GOT3 (cell line): ENCODE measurements around the gene MICAL3.

ENCODE experiments used
- DNase-seq: peaks from one replicate; lab custom pipeline; 2025; ENCODE audit warnings: mixed read lengths; lab: John Stamatoyannopoulos, UW

The MICAL3 gene

GRCh38 chr22:17974087-17974486 is 50.3 kb downstream of the MICAL3 start:
- DNase-seq: no peak

GRCh38 chr22:17973217-17973616 is 51.1 kb downstream of the MICAL3 start:
- DNase-seq: no peak

- DNase-seq: no peak
Measured at GRCh38 chr22:17972385-17973191, 51.8 kb downstream of the MICAL3 start.

GRCh38 chr22:17971711-17972110 is 52.6 kb downstream of the MICAL3 start:
- no peak for DNase-seq

- DNase-seq: no peak
Measured at GRCh38 chr22:17970201-17970708, 54.1 kb downstream of the MICAL3 start.

- DNase-seq: no peak
Measured at GRCh38 chr22:17969701-17970113, 54.7 kb downstream of the MICAL3 start.

GRCh38 chr22:17968126-17968525 is 56.2 kb downstream of the MICAL3 start:
- no peak for DNase-seq

GRCh38 chr22:17966403-17966717 is 58.0 kb downstream of the MICAL3 start:
- DNase-seq: no peak

GRCh38 chr22:17965538-17966402 is 58.6 kb downstream of the MICAL3 start:
- no peak for DNase-seq

GRCh38 chr22:17964643-17965042 is 59.7 kb downstream of the MICAL3 start:
- no peak for DNase-seq

GRCh38 chr22:17964156-17964555 is 60.2 kb downstream of the MICAL3 start:
- DNase-seq: no peak

GRCh38 chr22:17963015-17963414 is 61.3 kb downstream of the MICAL3 start:
- DNase-seq: no peak

GRCh38 chr22:17962168-17962567 is 62.2 kb downstream of the MICAL3 start:
- DNase-seq: no peak

- DNase-seq: no peak
Measured at GRCh38 chr22:17961446-17961729, 63.0 kb downstream of the MICAL3 start.

GRCh38 chr22:17960695-17961445 is 63.5 kb downstream of the MICAL3 start:
- DNase-seq: no peak

- no peak for DNase-seq
Measured at GRCh38 chr22:17960011-17960410, 64.3 kb downstream of the MICAL3 start.

GRCh38 chr22:17958166-17958565 is 66.2 kb downstream of the MICAL3 start:
- DNase-seq: no peak

- DNase-seq: no peak
Measured at GRCh38 chr22:17957693-17958092, 66.7 kb downstream of the MICAL3 start.

GRCh38 chr22:17957204-17957603 is 67.2 kb downstream of the MICAL3 start:
- DNase-seq: no peak

GRCh38 chr22:17956630-17957029 is 67.7 kb downstream of the MICAL3 start:
- no peak for DNase-seq

GRCh38 chr22:17955590-17956379 is 68.6 kb downstream of the MICAL3 start:
- DNase-seq: no peak
